ENCODE measurements around the gene DYRK1A. TPM values are rescaled to one million over a fixed set of nuclear protein-coding genes. Genes with fewer than 3 reads are reported as not detected.

The DYRK1A gene
- total and polyA plus RNA-seq, 4 donors, result 42.4 to 95.9 (median 59.1) TPM

DNA sequence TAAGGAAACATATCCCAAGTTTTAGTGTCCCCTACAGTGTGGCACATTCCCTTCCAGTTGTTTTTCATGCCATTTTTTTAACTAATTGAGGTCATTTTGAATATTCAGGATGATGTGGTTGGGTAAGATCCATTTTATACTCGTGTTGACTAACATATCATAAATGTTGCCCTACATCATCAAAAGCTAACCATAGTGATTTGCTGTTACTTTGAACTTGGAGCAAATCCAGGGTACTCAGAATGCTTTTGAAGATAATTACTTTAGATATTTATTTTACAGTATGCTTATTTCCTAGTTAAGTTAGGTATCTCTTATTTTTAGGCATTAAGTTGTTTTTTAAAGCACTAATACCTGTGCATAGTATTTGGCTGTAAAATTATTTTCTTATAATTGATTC lies 57.8 kb downstream of the DYRK1A start:
- Histone ChIP-seq H3K4me1 (ENCODE audit: control insufficient read depth, insufficient read depth, low read length) (no peaks in the 10 kb centered on the region), H3K36me3 (ENCODE audit: control insufficient read depth, insufficient read depth, low read length) (peaks cover 2% of the 10 kb centered on the region), H3K4me3 (ENCODE audit: low read depth, low read length) (no peak overlapping the region), H3K9me3 (ENCODE audit: control insufficient read depth, insufficient read depth, low read length) (no peaks in the 10 kb centered on the region), H3K27me3 (ENCODE audit: control insufficient read depth, insufficient read depth, low read length) (no peaks in the 10 kb centered on the region), H3K27ac (ENCODE audit: low read depth, low read length) (no peak overlapping the region)
- WGBS (ENCODE audit: insufficient coverage), result no CpG with 5 or more reads among the region's 1 CpG
- no peak for DNase-seq (ENCODE audit: low read depth in 4 of 6, low spot score in 6 of 6)

DNA sequence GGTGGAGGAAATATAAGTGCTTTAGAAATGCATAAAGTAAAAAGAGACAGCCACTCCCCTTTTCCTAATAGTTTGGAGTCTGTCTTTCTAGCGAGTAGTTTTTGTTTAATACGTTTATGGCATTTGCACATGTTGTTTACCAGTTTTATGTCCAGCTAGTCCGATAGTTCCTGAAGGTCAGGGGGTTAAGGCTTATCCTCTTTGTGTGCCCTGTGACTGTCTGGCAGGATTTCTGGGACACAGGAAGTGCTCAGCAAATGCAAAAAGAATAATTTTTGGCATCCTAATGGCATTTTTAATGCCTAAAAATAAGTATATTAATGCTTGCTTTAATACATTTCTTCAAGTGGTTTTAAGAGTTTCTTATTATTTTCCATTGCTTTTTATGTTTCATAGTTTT lies 58.4 kb downstream of the DYRK1A start:
- Histone ChIP-seq H3K4me3 (ENCODE audit: low read depth, low read length) (no peak overlapping the region), H3K9me3 (ENCODE audit: control insufficient read depth, insufficient read depth, low read length) (no peaks in the 10 kb centered on the region), H3K27me3 (ENCODE audit: control insufficient read depth, insufficient read depth, low read length) (no peaks in the 10 kb centered on the region), H3K4me1 (ENCODE audit: control insufficient read depth, insufficient read depth, low read length) (no peaks in the 10 kb centered on the region), H3K27ac (ENCODE audit: low read depth, low read length) (no peak overlapping the region), H3K36me3 (ENCODE audit: control insufficient read depth, insufficient read depth, low read length) (peaks cover 2% of the 10 kb centered on the region)
- WGBS (ENCODE audit: insufficient coverage), result 100% methylated on average over 1 of the region's 3 CpGs
- no peak for DNase-seq (ENCODE audit: low read depth in 4 of 6, low spot score in 6 of 6)

DNA sequence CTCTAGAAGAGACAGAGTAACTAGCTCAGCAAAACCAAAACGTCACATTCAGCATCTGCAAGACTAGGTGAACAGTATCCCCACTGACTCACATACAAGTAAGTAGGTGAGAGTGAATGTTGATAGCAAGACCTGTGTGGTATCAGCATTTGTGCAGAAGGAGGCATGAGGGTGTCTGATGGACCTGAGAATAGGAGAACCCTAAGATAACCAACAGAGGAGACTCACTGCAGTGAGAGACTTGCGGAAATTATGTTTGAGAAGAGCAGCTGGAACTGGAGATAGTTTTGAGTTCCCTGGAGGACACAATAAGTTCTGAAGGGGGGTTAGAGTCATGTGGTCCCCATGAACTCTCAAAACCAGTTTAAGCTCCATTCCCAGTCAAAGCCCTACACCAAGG lies 59.1 kb downstream of the DYRK1A start:
- WGBS (ENCODE audit: insufficient coverage), result no CpG with 5 or more reads among the region's 2 CpGs
- Histone ChIP-seq H3K4me1 (ENCODE audit: control insufficient read depth, insufficient read depth, low read length) (peaks cover 3% of the 10 kb centered on the region), H3K27me3 (ENCODE audit: control insufficient read depth, insufficient read depth, low read length) (no peaks in the 10 kb centered on the region), H3K4me3 (ENCODE audit: low read depth, low read length) (no peak overlapping the region), H3K27ac (ENCODE audit: low read depth, low read length) (no peak overlapping the region), H3K9me3 (ENCODE audit: control insufficient read depth, insufficient read depth, low read length) (no peaks in the 10 kb centered on the region), H3K36me3 (ENCODE audit: control insufficient read depth, insufficient read depth, low read length) (peaks cover 2% of the 10 kb centered on the region)
- DNase-seq (ENCODE audit: low read depth in 4 of 6, low spot score in 6 of 6), result no peak

DNA sequence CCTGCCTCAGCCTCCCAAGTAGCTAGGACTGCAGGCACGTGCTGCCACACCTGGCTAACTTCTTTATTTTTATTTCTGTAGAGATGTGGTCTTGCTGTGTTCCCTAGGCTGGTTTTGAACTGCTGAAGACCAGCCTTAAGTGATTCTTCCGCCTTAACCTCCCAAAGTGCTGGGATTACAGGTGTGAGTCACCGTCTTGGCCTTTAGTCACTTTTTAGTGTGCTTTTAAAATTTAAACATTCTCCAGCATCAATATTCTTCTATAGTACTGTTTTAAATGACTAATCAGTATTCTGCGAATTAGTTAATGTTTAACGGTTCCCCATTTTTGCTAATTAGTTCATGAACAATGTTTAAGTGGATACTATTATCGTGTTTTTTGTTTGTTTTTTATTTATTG lies 60.6 kb downstream of the DYRK1A start:
- no peak overlapping the region for H3K27ac ChIP-seq (ENCODE audit: low read depth, low read length)
- H3K9me3 ChIP-seq (ENCODE audit: control insufficient read depth, insufficient read depth, low read length), result no peaks in the 10 kb centered on the region
- no peaks in the 10 kb centered on the region for H3K27me3 ChIP-seq (ENCODE audit: control insufficient read depth, insufficient read depth, low read length)
- no peak for DNase-seq (ENCODE audit: low read depth in 4 of 6, low spot score in 6 of 6)
- no peak overlapping the region for H3K4me3 ChIP-seq (ENCODE audit: low read depth, low read length)
- no CpG with 5 or more reads among the region's 6 CpGs for WGBS (ENCODE audit: insufficient coverage)
- H3K36me3 ChIP-seq (ENCODE audit: control insufficient read depth, insufficient read depth, low read length), result peaks cover 2% of the 10 kb centered on the region
- H3K4me1 ChIP-seq (ENCODE audit: control insufficient read depth, insufficient read depth, low read length), result peaks cover 3% of the 10 kb centered on the region

DNA sequence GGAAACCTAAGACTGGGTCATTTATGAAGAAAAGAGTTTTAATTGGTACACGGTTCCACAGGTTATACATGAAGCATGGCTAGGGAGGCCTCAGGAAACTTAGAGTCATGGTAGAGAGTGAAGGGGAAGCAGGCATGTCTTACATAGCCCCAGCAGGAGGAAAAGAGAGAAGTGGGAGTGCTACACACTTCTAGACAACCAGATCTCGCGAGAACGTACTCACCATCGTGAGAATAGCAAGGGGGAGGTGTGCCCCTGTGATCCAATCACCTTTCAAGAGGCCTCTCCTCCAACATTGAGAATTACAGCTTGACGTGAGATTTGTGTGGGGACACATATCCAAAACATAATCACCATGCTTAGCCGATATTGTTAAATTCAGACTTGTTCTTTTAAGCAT lies 62.8 kb downstream of the DYRK1A start:
- no peak overlapping the region for H3K27ac ChIP-seq (ENCODE audit: low read depth, low read length)
- H3K4me3 ChIP-seq (ENCODE audit: low read depth, low read length), result no peak overlapping the region
- H3K36me3 ChIP-seq (ENCODE audit: control insufficient read depth, insufficient read depth, low read length), result peaks cover 2% of the 10 kb centered on the region
- WGBS (ENCODE audit: insufficient coverage), result 84% methylated on average over 2 of the region's 7 CpGs
- no peak for DNase-seq (ENCODE audit: low read depth in 4 of 6, low spot score in 6 of 6)
- H3K27me3 ChIP-seq (ENCODE audit: control insufficient read depth, insufficient read depth, low read length), result no peaks in the 10 kb centered on the region
- no peaks in the 10 kb centered on the region for H3K9me3 ChIP-seq (ENCODE audit: control insufficient read depth, insufficient read depth, low read length)
- peaks cover 3% of the 10 kb centered on the region for H3K4me1 ChIP-seq (ENCODE audit: control insufficient read depth, insufficient read depth, low read length)

DNA sequence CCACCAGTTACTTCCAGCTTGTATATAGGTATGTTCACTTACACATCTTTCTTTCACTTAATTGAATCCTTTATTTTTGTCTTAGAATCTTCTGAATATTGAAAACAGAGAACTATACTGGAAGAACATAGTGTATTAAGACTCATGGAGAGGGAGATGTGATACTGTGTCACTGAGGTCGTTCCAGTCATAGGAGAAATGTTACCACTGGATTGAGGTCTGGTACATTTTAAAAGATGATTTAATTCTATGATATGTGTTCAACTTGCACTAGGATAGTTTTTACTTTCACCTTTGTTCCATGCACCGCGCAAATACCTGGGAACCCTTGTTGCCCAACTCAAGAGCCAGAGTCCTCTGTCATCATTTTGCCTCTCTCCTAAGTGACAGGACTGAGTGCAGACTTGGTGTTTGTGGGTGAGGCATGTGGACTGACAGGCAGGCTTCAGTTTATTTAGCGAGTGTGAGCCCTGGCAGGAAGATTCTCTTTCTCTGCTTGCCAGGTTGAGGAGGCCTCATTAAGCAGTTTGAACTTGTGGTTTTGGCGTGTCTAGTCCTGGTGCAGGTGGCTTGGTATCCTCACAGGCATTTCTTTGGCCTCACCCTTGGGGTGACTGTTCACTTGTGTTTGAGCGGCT lies 63.7 kb downstream of the DYRK1A start:
- no peak for DNase-seq (ENCODE audit: low read depth in 4 of 6, low spot score in 6 of 6)
- Histone ChIP-seq H3K4me3 (ENCODE audit: low read depth, low read length) (no peak overlapping the region), H3K27me3 (ENCODE audit: control insufficient read depth, insufficient read depth, low read length) (no peaks in the 10 kb centered on the region), H3K36me3 (ENCODE audit: control insufficient read depth, insufficient read depth, low read length) (peaks cover 2% of the 10 kb centered on the region), H3K9me3 (ENCODE audit: control insufficient read depth, insufficient read depth, low read length) (no peaks in the 10 kb centered on the region), H3K27ac (ENCODE audit: low read depth, low read length) (no peak overlapping the region), H3K4me1 (ENCODE audit: control insufficient read depth, insufficient read depth, low read length) (peaks cover 3% of the 10 kb centered on the region)
- 73% methylated on average over 2 of the region's 6 CpGs for WGBS (ENCODE audit: insufficient coverage)

DNA sequence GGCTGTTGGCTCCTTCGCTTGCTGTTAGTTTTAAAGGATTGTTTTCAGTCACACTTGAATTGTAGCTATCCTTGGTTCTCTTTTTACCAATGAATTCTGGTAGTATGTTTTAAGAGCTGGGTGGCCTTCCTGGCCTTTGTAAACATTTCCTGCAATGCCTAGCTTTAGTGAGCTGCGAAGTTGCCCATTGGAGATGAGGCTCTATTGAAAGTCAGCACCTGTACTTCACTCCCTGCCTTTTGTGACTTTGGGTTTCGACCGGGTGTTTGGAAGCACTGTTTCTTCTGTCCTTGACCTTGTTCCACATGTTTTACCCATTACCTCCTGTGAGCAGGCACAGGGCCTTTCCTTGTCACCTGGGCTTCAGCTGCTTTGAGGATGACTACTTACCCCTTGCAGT lies 64.7 kb downstream of the DYRK1A start:
- peaks cover 3% of the 10 kb centered on the region for H3K4me1 ChIP-seq (ENCODE audit: control insufficient read depth, insufficient read depth, low read length)
- H3K27ac ChIP-seq (ENCODE audit: low read depth, low read length), result no peak overlapping the region
- no peaks in the 10 kb centered on the region for H3K27me3 ChIP-seq (ENCODE audit: control insufficient read depth, insufficient read depth, low read length)
- H3K4me3 ChIP-seq (ENCODE audit: low read depth, low read length), result no peak overlapping the region
- no peak for DNase-seq (ENCODE audit: low read depth in 4 of 6, low spot score in 6 of 6)
- WGBS (ENCODE audit: insufficient coverage), result 40% methylated on average over 4 of the region's 4 CpGs
- no peaks in the 10 kb centered on the region for H3K9me3 ChIP-seq (ENCODE audit: control insufficient read depth, insufficient read depth, low read length)
- H3K36me3 ChIP-seq (ENCODE audit: control insufficient read depth, insufficient read depth, low read length), result peaks cover 2% of the 10 kb centered on the region

DNA sequence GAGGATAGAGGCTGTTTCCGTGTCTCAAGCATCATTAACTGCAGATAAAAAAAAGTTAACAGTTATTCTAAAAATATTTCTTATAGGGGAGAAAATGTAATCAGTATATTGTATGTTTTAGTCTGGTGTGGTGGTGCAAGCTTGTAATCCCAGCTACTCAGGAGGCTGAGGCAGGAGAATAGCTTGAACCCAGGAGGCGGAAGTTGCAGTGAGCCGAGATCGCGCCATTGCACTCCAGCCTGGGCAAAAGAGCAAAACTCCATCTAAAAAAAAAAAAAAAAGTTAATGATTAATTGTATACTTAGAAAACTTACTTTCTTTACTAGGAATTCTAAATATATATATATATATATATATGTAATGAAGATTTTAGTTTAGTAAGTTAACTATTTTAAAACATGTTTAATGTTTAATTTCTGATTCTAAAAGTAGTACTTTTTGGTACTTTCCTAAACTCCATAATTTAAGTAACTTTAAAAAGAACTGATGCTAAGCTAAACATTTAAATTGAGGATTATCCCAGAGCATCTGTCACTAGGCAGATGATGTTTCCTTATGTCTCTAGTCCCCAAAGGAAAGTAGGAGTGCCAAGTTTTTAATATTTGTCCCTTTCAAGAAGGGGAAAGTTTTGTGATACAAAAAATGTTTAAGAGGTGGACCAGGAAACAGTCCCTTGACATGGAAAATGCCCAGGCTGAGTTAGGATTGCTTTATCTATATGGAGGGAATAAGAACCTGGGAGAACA lies 66.3 kb downstream of the DYRK1A start:
- Histone ChIP-seq H3K4me1 (ENCODE audit: control insufficient read depth, insufficient read depth, low read length) (peaks cover 3% of the 10 kb centered on the region), H3K27me3 (ENCODE audit: control insufficient read depth, insufficient read depth, low read length) (no peaks in the 10 kb centered on the region), H3K9me3 (ENCODE audit: control insufficient read depth, insufficient read depth, low read length) (no peaks in the 10 kb centered on the region), H3K36me3 (ENCODE audit: control insufficient read depth, insufficient read depth, low read length) (no peaks in the 10 kb centered on the region), H3K4me3 (ENCODE audit: low read depth, low read length) (no peak overlapping the region), H3K27ac (ENCODE audit: low read depth, low read length) (no peak overlapping the region)
- no CpG with 5 or more reads among the region's 5 CpGs for WGBS (ENCODE audit: insufficient coverage)
- peak in 1 of 6 donors; percentile 64 for DNase-seq (ENCODE audit: low read depth in 4 of 6, low spot score in 6 of 6)

DNA sequence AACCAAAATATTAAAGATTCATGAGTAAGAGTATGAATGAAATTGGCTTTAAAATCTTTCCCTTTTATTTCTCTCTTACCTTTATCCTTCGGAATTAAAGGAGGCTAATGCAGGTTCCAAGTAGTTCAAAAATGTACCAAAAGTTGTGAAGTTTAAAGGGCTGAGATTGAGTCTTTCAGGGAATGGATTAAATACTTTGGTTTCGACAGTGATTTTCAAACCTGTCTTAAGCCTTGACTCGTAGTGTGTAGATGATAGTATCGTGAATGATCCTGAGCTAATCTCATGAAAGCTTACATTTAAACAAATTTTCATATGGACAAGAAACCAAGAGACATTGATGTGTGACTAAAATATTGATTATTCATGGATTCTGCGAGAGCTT lies 66.9 kb downstream of the DYRK1A start:
- Histone ChIP-seq H3K4me1 (ENCODE audit: control insufficient read depth, insufficient read depth, low read length) (peaks cover 3% of the 10 kb centered on the region), H3K9me3 (ENCODE audit: control insufficient read depth, insufficient read depth, low read length) (no peaks in the 10 kb centered on the region), H3K4me3 (ENCODE audit: low read depth, low read length) (no peak overlapping the region), H3K36me3 (ENCODE audit: control insufficient read depth, insufficient read depth, low read length) (no peaks in the 10 kb centered on the region), H3K27me3 (ENCODE audit: control insufficient read depth, insufficient read depth, low read length) (no peaks in the 10 kb centered on the region), H3K27ac (ENCODE audit: low read depth, low read length) (no peak overlapping the region)
- WGBS (ENCODE audit: insufficient coverage), result no CpG with 5 or more reads among the region's 5 CpGs
- DNase-seq (ENCODE audit: low read depth in 4 of 6, low spot score in 6 of 6), result no peak

DNA sequence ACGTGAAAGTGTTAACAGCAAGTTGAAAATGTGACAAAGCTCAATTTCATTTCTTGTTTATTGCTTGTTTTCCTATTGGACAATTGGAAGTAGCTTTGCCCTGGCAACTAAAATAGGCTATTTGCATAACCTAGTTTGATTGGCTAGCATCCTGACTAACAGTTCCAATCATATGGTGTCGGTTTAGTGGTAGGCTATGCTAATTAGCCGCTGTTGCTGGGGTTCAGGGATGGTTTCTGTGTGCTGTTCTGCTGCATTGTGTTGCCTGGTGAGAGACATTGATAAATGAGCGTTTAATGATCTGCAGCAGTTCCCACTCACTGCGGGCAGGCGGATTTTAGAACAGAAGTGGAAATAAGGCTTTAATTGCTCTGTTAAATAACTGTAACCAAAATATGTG lies 68.5 kb downstream of the DYRK1A start:
- H3K4me3 ChIP-seq (ENCODE audit: low read depth, low read length), result no peak overlapping the region
- DNase-seq (ENCODE audit: low read depth in 4 of 6, low spot score in 6 of 6), result peak; percentile 75 to 98 (median 87)
- H3K27ac ChIP-seq (ENCODE audit: low read depth, low read length), result peak overlapping the region; percentile 60
- WGBS (ENCODE audit: insufficient coverage), result 7% methylated on average over 3 of the region's 6 CpGs
- H3K4me1 ChIP-seq (ENCODE audit: control insufficient read depth, insufficient read depth, low read length), result peaks cover 3% of the 10 kb centered on the region
- no peaks in the 10 kb centered on the region for H3K36me3 ChIP-seq (ENCODE audit: control insufficient read depth, insufficient read depth, low read length)
- H3K9me3 ChIP-seq (ENCODE audit: control insufficient read depth, insufficient read depth, low read length), result no peaks in the 10 kb centered on the region
- no peaks in the 10 kb centered on the region for H3K27me3 ChIP-seq (ENCODE audit: control insufficient read depth, insufficient read depth, low read length)
